K562 (cell line): ENCODE data around the gene CCL21. TPM values are rescaled to one million over a fixed set of nuclear protein-coding genes. Genes with fewer than 3 reads are reported as not detected.
A peak's percentile ranks its signal among the peaks of the same experiment; 100 is the strongest.

Source experiments
- AFF4 ChIP-seq: sonication (generic); formaldehyde crosslinking; IDR thresholded peaks from 2 replicates; pipeline ENCODE4 v1.8.0; 2023; ENCODE audit warnings: mild to moderate bottlenecking, missing genetic modification reagents
- CBFA2T3 ChIP-seq: fragments of 450-650 bp; IDR thresholded peaks from 2 replicates; pipeline ENCODE4 v1.6.1; 2017
- CTBP1 ChIP-seq: fragments of 450-650 bp; IDR thresholded peaks from 2 replicates; pipeline ENCODE4 v1.6.1; 2016; ENCODE audit warnings: borderline replicate concordance
- JUND ChIP-seq, 2 experiments: IDR thresholded peaks; 2 replicates in 1 of 2; 3 replicates in 1 of 2; pipeline ENCODE4 v1.6.1; 2011; ENCODE audit warnings: borderline replicate concordance in 2 of 2, low read depth in 2 of 2, low read length in 2 of 2, improper control_type of control experiment in 1 of 2, missing biosample characterization in 1 of 2, missing genetic modification characterization in 1 of 2, missing genetic modification reagents in 1 of 2
- KDM2B ChIP-seq: fragments of 250-450 bp; sonication (Bioruptor Pico); IDR thresholded peaks from 2 replicates; pipeline ENCODE4 v1.8.0; 2021; ENCODE audit warnings: mild to moderate bottlenecking, moderate library complexity
- KDM5B ChIP-seq: fragments of 200-600 bp; sonication (generic); IDR thresholded peaks from 2 replicates; pipeline ENCODE4 v1.6.1; 2012; ENCODE audit warnings: low read depth, mild to moderate bottlenecking, moderate library complexity, low read length, control low read depth, inconsistent platforms; ENCODE audit not compliant: insufficient replicate concordance
- MAZ ChIP-seq, 2 experiments: fragments of 450-650 bp in 1 of 2; sonication (generic) in 1 of 2; formaldehyde crosslinking; IDR thresholded peaks in 1 of 2; conservative IDR thresholded peaks in 1 of 2; 2 replicates each; pipeline versions ENCODE4 v1.4.0 to v1.5.0; 2020; ENCODE audit warnings: mild to moderate bottlenecking in 1 of 2, missing genetic modification reagents in 1 of 2
- MTF1 ChIP-seq: fragments of 250-450 bp; sonication (Bioruptor Pico); IDR thresholded peaks from 2 replicates; pipeline ENCODE4 v1.9.0; 2021; ENCODE audit warnings: moderate library complexity, mild to moderate bottlenecking, inconsistent platforms, borderline replicate concordance
- NR2C1 ChIP-seq, 2 experiments: fragments of 450-650 bp; IDR thresholded peaks; 2 replicates each; pipeline ENCODE4 v1.6.1; 2017; ENCODE audit warnings: mild to moderate bottlenecking in 2 of 2, antibody characterized with exemption in 1 of 2, inconsistent platforms in 1 of 2, missing compliant biosample characterization in 1 of 2, missing genetic modification characterization in 1 of 2
- PCBP2 ChIP-seq: fragments of 200-400 bp; formaldehyde crosslinking; IDR thresholded peaks from 2 replicates; pipeline ENCODE4 v1.6.1; 2018; ENCODE audit warnings: low read length, low read depth, mild to moderate bottlenecking, moderate library complexity; ENCODE audit not compliant: poor library complexity, severe bottlenecking
- PURB ChIP-seq: sonication (generic); formaldehyde crosslinking; IDR thresholded peaks from 2 replicates; pipeline ENCODE4 v1.9.0; 2021; ENCODE audit warnings: low read depth, mild to moderate bottlenecking, missing genetic modification reagents
- TBP ChIP-seq: optimal IDR thresholded peaks from 2 replicates; pipeline ENCODE3; 2011; ENCODE audit warnings: low read depth, low read length, improper control_type of control experiment
- ZBED1 ChIP-seq: IDR thresholded peaks from 2 replicates; pipeline ENCODE4 v1.6.1; 2014
- ZBTB5 ChIP-seq: fragments of 450-650 bp; IDR thresholded peaks from 2 replicates; pipeline ENCODE4 v1.6.1; 2017; ENCODE audit warnings: antibody characterized with exemption
- ZFPM2 ChIP-seq: fragments of 250-450 bp; sonication (Bioruptor Pico); IDR thresholded peaks from 2 replicates; pipeline ENCODE4 v1.5.1; 2022; ENCODE audit warnings: mild to moderate bottlenecking
- ZNF146 ChIP-seq: IDR thresholded peaks from one replicate; pipeline ENCODE4 v1.6.1; 2018; ENCODE audit warnings: missing compliant biosample characterization; ENCODE audit not compliant: unreplicated experiment
- polyA plus RNA-seq, 8 experiments: library from polyadenylated mRNA; depleted of rRNA in 4 of 8; stranded (reverse) in 5 of 8; unstranded in 3 of 8; fragments of >200 nt; fragmentation: Nextera tagmentation in 2 of 8; fragmentation: Illumina TruSeq in 1 of 8; extraction: Ambion mirVana in 2 of 8; extraction: Trizol in 1 of 8; gene quantifications; 2 replicates each; pipeline versions ENCODE4 v1.2.1 to v1.2.3, GENCODE V29; 2011 to 2014; ENCODE audit warnings: inconsistent platforms in 1 of 8, missing spikeins in 1 of 8
- total RNA-seq, 7 experiments: library from RNA; depleted of rRNA in 6 of 7; stranded (reverse); fragments of >200 nt in 6 of 7; fragmentation: Illumina TruSeq in 2 of 7; extraction: Trizol in 2 of 7; gene quantifications; 2 replicates each; pipeline versions ENCODE4 v1.2.1 to v1.2.3, GENCODE V29; 2011 to 2021; ENCODE audit warnings: low replicate concordance in 1 of 7
- TF ChIP-seq, protein P1 (sequence below): sonication (generic); formaldehyde crosslinking; IDR thresholded peaks from 2 replicates; pipeline ENCODE4 v1.8.1; 2023; ENCODE audit warnings: mild to moderate bottlenecking, missing genetic modification reagents

The CCL21 gene
- total and polyA plus RNA-seq, 9 of the 15 experiments (the other 6 are each of a cell fraction or from before 2014, with no cell fraction given) = not detected

GRCh38 chr9:34665381-34666250 lies 44.3 kb downstream of the CCL21 start (continued):
- TF ChIP-seq KDM2B (no peak), CBFA2T3 (peak; percentile 25; the same call in 1 of the 2 replicates), TBP (peak; percentile 46), CTBP1 (peak; percentile 21; the same call in 1 of the 2 replicates), PCBP2 (no peak), ZNF146 (no peak), AFF4 (CRISPR knock-in tag) (peak; percentile 77; the same call in 1 of the 2 replicates), KDM5B (peak; percentile 84), MAZ (CRISPR knock-in tag; conservative IDR thresholded peaks at IDR 0.05 in 1 of 2, IDR thresholded peaks at IDR 0.05 in 1 of 2) (peak; percentile 41 to 42; a peak in 1 of 4 replicates), ZFPM2 (CRISPR knock-in tag) (no peak), NR2C1 (IDR thresholded peaks at IDR 0.05) (peak; percentile 85), NR2C1 (tag; IDR thresholded peaks at IDR 0.05) (peak; percentile 77; the same call in 1 of the 2 replicates), MTF1 (no peak), JUND (IDR thresholded peaks at IDR 0.05; ENCODE audit: borderline replicate concordance, low read depth, low read length) (peak; percentile 77), JUND (tag; IDR thresholded peaks at IDR 0.05; ENCODE audit: borderline replicate concordance, low read depth, low read length) (peak; percentile 31; the same call in 1 of the 3 replicates), ZBTB5 (no peak), ZBED1 (no peak), PURB (CRISPR knock-in tag) (no peak)
- TF ChIP-seq, protein P1, sequence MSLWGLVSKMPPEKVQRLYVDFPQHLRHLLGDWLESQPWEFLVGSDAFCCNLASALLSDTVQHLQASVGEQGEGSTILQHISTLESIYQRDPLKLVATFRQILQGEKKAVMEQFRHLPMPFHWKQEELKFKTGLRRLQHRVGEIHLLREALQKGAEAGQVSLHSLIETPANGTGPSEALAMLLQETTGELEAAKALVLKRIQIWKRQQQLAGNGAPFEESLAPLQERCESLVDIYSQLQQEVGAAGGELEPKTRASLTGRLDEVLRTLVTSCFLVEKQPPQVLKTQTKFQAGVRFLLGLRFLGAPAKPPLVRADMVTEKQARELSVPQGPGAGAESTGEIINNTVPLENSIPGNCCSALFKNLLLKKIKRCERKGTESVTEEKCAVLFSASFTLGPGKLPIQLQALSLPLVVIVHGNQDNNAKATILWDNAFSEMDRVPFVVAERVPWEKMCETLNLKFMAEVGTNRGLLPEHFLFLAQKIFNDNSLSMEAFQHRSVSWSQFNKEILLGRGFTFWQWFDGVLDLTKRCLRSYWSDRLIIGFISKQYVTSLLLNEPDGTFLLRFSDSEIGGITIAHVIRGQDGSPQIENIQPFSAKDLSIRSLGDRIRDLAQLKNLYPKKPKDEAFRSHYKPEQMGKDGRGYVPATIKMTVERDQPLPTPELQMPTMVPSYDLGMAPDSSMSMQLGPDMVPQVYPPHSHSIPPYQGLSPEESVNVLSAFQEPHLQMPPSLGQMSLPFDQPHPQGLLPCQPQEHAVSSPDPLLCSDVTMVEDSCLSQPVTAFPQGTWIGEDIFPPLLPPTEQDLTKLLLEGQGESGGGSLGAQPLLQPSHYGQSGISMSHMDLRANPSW (CRISPR knock-in tag) = no peak
